ENCODE measurements around the gene GSTM1.

Gene GSTM1

DNA sequence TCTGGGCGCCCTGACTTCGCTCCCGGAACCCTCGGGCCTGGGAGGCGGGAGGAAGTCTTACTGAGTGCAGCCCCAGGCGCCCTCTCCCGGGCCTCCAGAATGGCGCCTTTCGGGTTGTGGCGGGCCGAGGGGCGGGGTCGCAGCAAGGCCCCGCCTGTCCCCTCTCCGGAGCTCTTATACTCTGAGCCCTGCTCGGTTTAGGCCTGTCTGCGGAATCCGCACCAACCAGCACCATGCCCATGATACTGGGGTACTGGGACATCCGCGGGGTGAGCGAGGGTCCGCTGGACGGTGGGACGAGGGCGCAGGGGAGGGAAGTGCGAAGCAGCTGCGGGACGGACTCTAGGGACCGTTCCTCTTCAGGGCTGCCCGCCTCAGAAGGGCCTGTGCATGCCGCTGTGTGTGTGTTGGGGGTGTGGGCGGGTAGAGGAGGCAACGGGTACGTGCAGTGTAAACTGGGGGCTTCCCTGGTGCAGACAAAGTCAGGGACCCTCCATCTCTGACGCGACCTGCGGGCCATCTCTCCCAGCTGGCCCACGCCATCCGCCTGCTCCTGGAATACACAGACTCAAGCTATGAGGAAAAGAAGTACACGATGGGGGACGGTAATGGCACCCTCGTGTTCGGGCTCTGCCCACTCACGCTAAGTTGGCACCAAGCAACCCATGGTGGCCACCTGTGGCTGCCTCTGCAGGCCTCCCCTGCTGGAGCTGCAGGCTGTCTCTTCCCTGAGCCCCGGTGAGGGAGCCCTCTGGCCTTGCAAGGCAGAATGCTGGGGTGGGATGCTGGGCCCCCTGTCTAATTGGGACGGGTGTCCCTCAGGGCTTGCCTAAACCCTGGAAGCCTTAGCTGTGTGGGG lies at the start of gene GSTM1:
Gene GSTM1 (plus strand): TSS at position 177 of the 859 bp plus-strand sequence. CDS start 57 bp downstream, at position 234.
- no peak for DNase-seq

DNA sequence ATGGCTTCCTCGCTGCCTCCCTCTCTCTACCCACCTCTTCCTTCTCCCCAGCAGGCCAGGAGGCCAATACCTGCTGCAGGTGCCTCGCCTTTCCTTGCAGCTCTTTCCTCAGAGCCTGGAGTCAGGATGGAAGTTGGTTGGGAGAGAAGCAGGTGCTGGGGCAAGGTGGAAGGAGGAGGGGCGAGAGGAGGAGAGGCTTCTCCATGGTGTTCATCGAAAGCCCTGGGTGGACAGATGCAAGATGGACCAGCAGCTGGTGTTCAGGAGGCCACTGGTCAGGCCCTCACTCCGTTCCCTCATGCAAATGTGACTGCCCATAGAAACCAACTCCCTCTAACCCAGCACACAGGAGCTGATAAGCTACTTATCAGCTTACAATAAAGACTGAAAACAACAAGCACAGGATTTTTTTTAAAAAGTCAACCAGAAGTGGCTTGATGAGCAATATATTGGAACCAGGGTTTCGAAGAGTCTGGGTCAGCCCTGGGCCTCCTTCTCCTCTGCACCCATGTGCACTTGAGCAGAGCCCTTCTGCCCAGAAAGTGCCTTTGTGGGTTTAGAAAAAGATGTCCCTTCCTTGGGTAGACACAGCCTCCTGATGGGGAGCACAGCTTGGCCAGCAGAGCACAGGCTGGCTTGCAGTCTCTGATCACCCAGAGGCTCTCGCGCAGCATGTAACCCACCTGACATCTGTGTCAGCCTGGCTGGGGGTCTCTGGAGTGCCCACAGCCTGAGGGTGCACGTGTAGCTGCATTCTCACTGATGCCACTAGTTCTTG lies 48.4 kb upstream of the GSTM1 start:
- no peak for DNase-seq

GRCh38 chr1:109639841-109640184 lies 47.8 kb upstream of the GSTM1 start:
- no peak for DNase-seq

- peak; percentile 51 for DNase-seq
Measured at GRCh38 chr1:109640285-109640865, 47.2 kb upstream of the GSTM1 start.

DNA sequence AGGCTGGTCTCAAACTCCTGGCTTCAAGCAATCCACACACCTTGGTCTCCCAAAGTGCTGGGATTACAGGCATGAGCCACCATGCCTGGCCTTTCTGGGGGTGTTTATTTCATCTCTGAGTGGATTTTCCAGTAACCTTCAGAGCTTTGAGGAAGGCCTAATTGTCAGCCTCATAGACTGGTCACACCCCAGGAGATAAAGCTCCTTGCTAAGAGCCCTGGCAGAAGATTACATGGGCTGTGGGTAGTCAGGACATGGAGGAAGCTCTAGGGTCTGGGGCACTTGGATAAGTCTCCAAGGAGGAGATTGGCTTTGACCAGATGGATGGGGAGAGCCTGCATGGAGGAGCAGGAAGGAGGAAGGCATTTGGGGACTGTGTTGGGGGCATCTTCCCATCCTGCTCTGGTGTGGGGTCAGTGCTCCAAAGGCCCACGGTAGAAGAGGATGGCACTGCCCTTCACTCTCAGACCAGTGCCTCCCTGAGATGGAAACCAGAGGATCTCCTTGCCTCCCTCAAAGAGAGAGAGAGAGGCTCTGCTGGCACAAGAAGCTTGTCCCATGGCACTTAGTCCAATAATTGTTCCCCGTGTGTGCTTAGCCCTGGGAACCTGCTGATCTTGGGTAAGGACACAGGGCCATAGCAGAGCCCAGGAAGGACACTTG lies 46.4 kb upstream of the GSTM1 start:
- DNase-seq = no peak

GRCh38 chr1:109641861-109642260 lies 45.8 kb upstream of the GSTM1 start:
- DNase-seq = no peak

GRCh38 chr1:109642626-109643025 lies 45.0 kb upstream of the GSTM1 start:
- DNase-seq = no peak

DNA sequence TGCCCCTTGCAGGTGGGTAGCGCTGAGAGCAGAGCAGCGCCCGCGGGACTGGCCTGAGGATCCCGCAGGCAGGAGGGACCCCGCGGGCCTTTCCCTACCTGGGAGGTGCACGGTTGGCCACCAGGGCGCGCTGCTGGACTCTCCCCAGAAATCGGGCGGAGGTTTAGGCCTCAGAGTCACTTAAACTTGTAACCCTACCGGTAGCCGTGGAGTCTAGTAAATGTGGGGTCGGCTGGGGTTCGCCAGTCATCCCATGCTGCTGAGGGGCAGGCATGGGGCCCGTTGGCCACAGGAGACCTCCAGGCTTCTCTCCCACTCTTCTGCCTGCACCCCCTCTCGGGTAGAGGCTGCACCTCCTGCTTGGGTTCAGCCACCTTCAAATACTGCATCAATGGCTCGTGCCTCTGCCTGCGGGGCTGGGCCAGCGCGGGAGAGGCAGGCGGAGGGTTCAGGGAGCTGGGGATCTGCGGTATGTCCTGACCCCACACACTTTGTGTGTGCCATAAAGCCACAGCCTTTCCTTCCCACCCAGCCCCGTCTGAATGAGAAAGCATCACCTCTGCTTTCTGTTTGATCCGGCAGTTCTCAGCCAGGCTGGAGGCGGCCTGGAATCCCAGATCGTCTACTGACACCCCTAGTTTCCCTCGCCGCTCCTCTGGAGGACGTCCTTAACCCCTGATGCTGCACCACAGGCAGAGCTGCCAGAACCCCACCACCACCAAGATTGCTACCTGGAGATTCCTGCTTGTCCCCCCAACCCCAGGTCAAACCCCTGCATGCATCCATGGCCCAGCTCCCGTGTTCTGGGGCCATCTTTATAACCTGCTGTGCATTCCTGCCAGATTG lies 44.0 kb upstream of the GSTM1 start:
- DNase-seq = peak; percentile 52

DNA sequence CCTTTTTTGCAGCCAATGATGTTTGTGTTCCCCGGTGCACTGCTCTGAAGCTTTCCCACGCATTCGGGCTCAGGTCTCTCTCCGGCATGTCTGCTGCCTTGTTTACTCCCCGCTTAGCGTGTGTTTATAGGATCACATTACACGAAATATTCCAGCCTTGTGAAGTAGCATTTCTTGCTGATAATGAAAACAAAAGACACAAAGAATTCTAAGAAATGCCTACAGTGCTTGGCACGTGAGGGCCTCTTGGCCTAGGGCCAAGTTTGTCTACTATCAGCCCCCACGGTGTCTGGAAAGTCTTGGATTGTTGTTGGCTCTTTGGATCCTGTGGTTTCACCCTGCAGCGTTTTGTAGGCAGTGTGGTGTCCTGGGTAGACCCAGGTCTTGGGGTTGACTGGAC lies 42.9 kb upstream of the GSTM1 start:
- DNase-seq = no peak

DNA sequence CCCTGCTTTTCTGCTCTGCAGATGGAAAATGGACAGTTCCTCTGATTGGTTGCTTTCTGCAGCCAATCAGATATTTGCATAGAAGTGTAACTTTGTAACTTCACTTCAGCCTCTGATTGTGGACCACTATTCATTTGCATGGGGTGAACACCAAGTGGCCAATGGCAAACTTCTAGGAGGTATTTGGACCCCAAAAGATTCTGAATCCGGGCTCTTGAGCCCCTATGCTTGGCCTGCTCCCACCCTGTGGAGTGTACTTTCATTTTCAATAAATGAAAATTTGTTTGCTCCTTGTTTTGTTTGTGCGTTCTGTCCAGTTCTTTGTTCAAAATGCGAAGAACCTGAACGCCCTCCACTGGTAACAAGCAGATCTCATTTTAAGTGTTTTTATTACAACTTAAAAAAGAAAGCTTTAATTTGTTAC lies 38.1 kb upstream of the GSTM1 start:
- no peak for DNase-seq

DNA sequence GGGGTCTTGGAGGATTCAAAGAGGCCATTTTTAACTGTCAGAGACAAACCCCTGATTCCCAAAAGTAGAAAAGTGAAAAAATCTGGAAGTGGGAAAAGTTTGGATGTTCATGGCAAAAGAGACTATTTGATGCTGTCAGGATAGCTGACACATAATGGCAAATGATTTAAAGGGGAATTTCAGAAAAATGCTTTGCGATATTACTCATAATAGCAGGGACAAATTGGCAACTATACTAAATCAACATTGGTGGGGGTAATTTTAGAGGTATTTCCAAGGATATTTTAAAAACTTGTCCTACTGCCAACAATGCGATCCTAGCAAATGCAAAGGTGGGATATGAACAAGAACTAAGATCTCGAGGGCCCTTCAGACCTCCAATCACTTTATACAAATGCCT lies 37.0 kb upstream of the GSTM1 start:
- DNase-seq = no peak

DNA sequence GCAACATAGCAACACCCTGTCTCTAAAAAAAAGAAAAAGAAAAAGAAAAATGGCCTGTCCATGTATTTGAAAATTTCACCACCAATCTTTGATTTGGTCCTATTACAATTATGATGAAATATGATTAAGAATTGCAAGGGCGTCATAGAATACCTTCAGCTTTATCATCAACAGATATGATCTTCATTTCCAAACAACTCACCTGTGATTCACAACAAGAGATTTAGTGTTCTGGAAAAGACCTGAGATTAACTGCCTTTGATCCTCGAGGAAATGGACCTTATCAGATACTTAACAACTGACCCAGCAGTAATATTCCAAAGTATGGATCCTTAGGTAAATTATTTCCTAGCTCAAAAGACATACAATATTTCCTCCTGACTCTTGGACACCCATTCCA lies 35.2 kb upstream of the GSTM1 start:
- no peak for DNase-seq

DNA sequence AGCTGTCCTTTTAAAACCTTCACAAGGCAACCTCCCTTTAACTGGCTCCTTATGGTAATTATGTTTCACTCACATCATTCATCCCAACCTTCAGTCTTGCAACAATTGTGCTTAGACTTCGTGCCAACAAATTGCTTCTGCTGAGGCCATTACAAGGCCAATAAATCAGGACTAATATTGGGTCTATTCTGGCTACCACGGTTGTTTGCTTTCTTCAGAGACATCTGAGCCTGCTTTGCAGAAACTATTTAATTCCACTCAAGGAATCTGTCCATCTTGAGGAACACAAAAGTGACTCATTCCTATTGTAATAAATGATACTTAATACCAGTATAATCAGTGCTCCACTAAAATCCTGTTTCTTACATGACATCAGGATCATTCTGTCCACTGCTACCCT lies 34.3 kb upstream of the GSTM1 start:
- DNase-seq = no peak

DNA sequence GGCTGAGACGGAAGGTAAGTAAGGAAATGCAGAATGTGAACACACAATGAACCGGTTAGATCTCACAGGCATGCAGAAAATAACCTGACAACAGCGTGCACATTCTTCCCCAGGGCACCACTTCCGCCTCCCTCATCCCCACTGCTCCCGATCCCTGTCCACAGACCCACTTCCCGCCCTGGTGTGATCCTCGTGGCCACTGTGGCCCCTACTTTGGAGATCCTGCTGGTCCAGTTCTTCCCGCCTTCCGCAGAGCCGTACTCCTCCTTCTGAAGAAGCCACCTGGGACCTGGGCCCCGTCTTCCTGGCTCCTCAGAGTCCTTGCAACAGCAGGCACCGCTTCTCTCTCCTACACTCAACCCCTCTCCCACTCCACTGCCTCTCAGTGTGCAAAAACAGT lies 33.1 kb upstream of the GSTM1 start:
- no peak for DNase-seq

- DNase-seq = peak; percentile 19
Measured at GRCh38 chr1:109655615-109656519, 31.8 kb upstream of the GSTM1 start, which contains the start of gene GSTM4. Gene GSTM4, plus strand, starts transcription at chr1:109656099. Its CDS starts 291 bp downstream, at chr1:109656390.

DNA sequence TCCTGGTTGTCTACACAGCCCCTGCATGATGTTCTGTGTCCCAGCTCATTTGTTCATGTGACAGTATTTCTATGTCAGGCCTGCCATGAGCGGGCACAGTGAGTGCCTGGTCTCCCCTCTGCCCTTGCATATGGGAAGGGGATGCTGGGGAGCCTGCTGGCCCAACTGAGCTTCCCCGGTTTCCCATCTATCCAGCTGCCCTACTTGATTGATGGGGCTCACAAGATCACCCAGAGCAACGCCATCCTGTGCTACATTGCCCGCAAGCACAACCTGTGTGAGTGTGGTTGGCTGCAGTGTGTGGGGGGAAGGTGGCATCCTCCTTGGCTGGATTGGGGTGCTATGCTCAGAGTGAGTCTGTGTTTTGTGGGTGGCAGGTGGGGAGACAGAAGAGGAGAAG lies 30.2 kb upstream of the GSTM1 start:
- DNase-seq = no peak

GRCh38 chr1:109657970-109658369 lies 29.6 kb upstream of the GSTM1 start:
- DNase-seq = no peak

GRCh38 chr1:109658533-109659042 lies 29.0 kb upstream of the GSTM1 start:
- DNase-seq = no peak

GRCh38 chr1:109659145-109659544 lies 28.5 kb upstream of the GSTM1 start:
- DNase-seq = peak; percentile 83

- peak; percentile 22 for DNase-seq
Measured at GRCh38 chr1:109659997-109660690, 27.5 kb upstream of the GSTM1 start.

All from NCI-H226 (cell line).